Head of caudate nucleus (tissue), 42 donors: ENCODE results near the gene ZNF766.
"Not testable (repeated sequence)": the region's sequence is repeated elsewhere in the genome, so short reads cannot be mapped to it uniquely, and the experiment has no call there.

ENCODE experiments used
- DNase-seq, 42 donors: peaks; one replicate each; pipeline versions ENCODE4 v3.0.0 to v3.0.0-alpha.2; 2020 to 2021; ENCODE audit warnings: mixed read lengths in 7 of 42
- intact Hi-C: fragments of 100-400 bp; cut with DNase I; formaldehyde crosslinking; loops from one replicate; pipeline ENCODE4 v1.15.0; 2022

ZNF766 gene

GRCh38 chr19:52270266-52270885, 989 bp downstream of the ZNF766 start:
- peak in 13 of 42 donors; percentile 2 to 44 (median 13) for DNase-seq
- intact Hi-C loops: no loop called here

GRCh38 chr19:52273301-52273700, 3.9 kb downstream of the ZNF766 start:
- intact Hi-C loops: no loop called here
- DNase-seq: peak in 1 of 42 donors; percentile 9

GRCh38 chr19:52274191-52274590, 4.8 kb downstream of the ZNF766 start:
- peak in 1 of 42 donors; percentile 14 for DNase-seq

GRCh38 chr19:52275988-52276387, 6.6 kb downstream of the ZNF766 start:
- intact Hi-C loops: no loop called here

More at GRCh38 chr19:52274191-52274590, 4.8 kb downstream of the ZNF766 start:
- intact Hi-C loops: no loop called here

GRCh38 chr19:52277471-52277870, 8.1 kb downstream of the ZNF766 start:
- intact Hi-C loops: no loop called here
- peak in 1 of 42 donors; percentile 31 for DNase-seq

More at GRCh38 chr19:52275988-52276387, 6.6 kb downstream of the ZNF766 start:
- no peak for DNase-seq

- intact Hi-C loops: no loop called here
- DNase-seq: no peak
These were observed 16.9 kb downstream of the ZNF766 start for GRCh38 chr19:52286256-52286655.

GRCh38 chr19:52291781-52292180, 22.4 kb downstream of the ZNF766 start:
- no peak for DNase-seq
- intact Hi-C loops: no loop called here

GRCh38 chr19:52292946-52293345, 23.6 kb downstream of the ZNF766 start:
- DNase-seq: not testable (repeated sequence)

GRCh38 chr19:52296400-52296772, 27.0 kb downstream of the ZNF766 start:
- DNase-seq: peak in 4 of 42 donors; percentile 4 to 31 (median 12)
- intact Hi-C loops: no loop called here

More at GRCh38 chr19:52292946-52293345, 23.6 kb downstream of the ZNF766 start:
- intact Hi-C loops: not testable (repeated sequence)

GRCh38 chr19:52296773-52297600, 27.6 kb downstream of the ZNF766 start, which contains the start of gene ZNF480:
Gene ZNF480, plus strand, starts transcription at chr19:52297169. Its CDS starts 3,244 bp downstream, at chr19:52300413.
- intact Hi-C loops: no loop called here
- DNase-seq: peak; percentile 57 to 93 (median 84)

- peak in 9 of 42 donors; percentile 4 to 40 (median 10) for DNase-seq
- intact Hi-C loops: no loop called here
These were observed 28.4 kb downstream of the ZNF766 start for GRCh38 chr19:52297601-52298364.

- intact Hi-C loops: no loop called here
- DNase-seq: no peak
These were observed 37.9 kb downstream of the ZNF766 start for GRCh38 chr19:52307275-52307674.

GRCh38 chr19:52322429-52322828, 53.0 kb downstream of the ZNF766 start:
- intact Hi-C loops: no loop called here
- no peak for DNase-seq

GRCh38 chr19:52331757-52332156, 62.4 kb downstream of the ZNF766 start:
- no peak for DNase-seq
- intact Hi-C loops: no loop called here

- intact Hi-C loops: no loop called here
- DNase-seq: no peak
These were observed 66.4 kb downstream of the ZNF766 start for GRCh38 chr19:52335768-52336116.

GRCh38 chr19:52336117-52336790, 66.9 kb downstream of the ZNF766 start, which contains the start of gene ZNF610:
Gene ZNF610, plus strand, starts transcription at chr19:52336243. Its CDS starts 12,930 bp downstream, at chr19:52349173.
- peak; percentile 83 to 97 (median 93) for DNase-seq
- intact Hi-C loops: no loop called here

GRCh38 chr19:52336791-52337381, 67.5 kb downstream of the ZNF766 start:
- DNase-seq: no peak
- intact Hi-C loops: no loop called here

- intact Hi-C loops, DNase-seq: not testable (repeated sequence)
These were observed 69.6 kb downstream of the ZNF766 start for GRCh38 chr19:52339022-52339421.
